Activated CD4-positive, alpha-beta T cell treated with anti-CD3 and anti-CD28 coated beads, Interleukin-2, amount 50 U/mL, for 4 hours (primary cell): ENCODE results near the gene DBF4B.

Experiments used
- DNase-seq, 2 experiments: peaks; one replicate each; pipeline ENCODE4 v3.0.0-alpha.2; 2020

DBF4B gene

GRCh38 chr17:44761932-44762810 is 53.7 kb downstream of the DBF4B start:
- no peak for DNase-seq

GRCh38 chr17:44763170-44763569 is 54.7 kb downstream of the DBF4B start:
- no peak for DNase-seq

- no peak for DNase-seq
Measured at GRCh38 chr17:44765965-44766364, 57.5 kb downstream of the DBF4B start.

- no peak for DNase-seq
Measured at GRCh38 chr17:44766409-44767038, 58.1 kb downstream of the DBF4B start.

GRCh38 chr17:44767493-44767892 is 59.0 kb downstream of the DBF4B start:
- no peak for DNase-seq

- no peak for DNase-seq
Measured at GRCh38 chr17:44768505-44769142, 60.2 kb downstream of the DBF4B start.

- no peak for DNase-seq
Measured at GRCh38 chr17:44769230-44769629, 60.8 kb downstream of the DBF4B start.

GRCh38 chr17:44769647-44770084 is 61.2 kb downstream of the DBF4B start:
- DNase-seq, result no peak

- DNase-seq, result no peak
Measured at GRCh38 chr17:44770166-44770925, 61.9 kb downstream of the DBF4B start.

GRCh38 chr17:44772308-44773045 is 64.0 kb downstream of the DBF4B start:
- no peak for DNase-seq

GRCh38 chr17:44773140-44773539 is 64.7 kb downstream of the DBF4B start:
- DNase-seq, result no peak

- DNase-seq, result peak; percentile 83 to 89
Measured at GRCh38 chr17:44774271-44775135, 66.0 kb downstream of the DBF4B start.

- peak; percentile 98 to 99 for DNase-seq
Measured at GRCh38 chr17:44775136-44775837, 66.8 kb downstream of the DBF4B start.

GRCh38 chr17:44775838-44776621 is 67.6 kb downstream of the DBF4B start:
- no peak for DNase-seq

GRCh38 chr17:44776628-44777393 is 68.3 kb downstream of the DBF4B start:
- DNase-seq, result no peak

- no peak for DNase-seq
Measured at GRCh38 chr17:44777394-44778348, 69.2 kb downstream of the DBF4B start.

- no peak for DNase-seq
Measured at GRCh38 chr17:44778656-44779210, 70.3 kb downstream of the DBF4B start.
